Activated T-cell treated with anti-CD3 and anti-CD28 coated beads for 48 hours (primary cell): Measurements from ENCODE around the gene MRPS35.
"Not testable (repeated sequence)": the region's sequence is repeated elsewhere in the genome, so short reads cannot be mapped to it uniquely, and the experiment has no call there.

Experiments
- DNase-seq: peaks from one replicate; pipeline ENCODE4 v3.0.0-alpha.2; 2020; ENCODE audit warnings: low read depth

Gene MRPS35

GRCh38 chr12:27709212-27709931 is 1.3 kb upstream of the MRPS35 start:
- DNase-seq = no peak

DNA sequence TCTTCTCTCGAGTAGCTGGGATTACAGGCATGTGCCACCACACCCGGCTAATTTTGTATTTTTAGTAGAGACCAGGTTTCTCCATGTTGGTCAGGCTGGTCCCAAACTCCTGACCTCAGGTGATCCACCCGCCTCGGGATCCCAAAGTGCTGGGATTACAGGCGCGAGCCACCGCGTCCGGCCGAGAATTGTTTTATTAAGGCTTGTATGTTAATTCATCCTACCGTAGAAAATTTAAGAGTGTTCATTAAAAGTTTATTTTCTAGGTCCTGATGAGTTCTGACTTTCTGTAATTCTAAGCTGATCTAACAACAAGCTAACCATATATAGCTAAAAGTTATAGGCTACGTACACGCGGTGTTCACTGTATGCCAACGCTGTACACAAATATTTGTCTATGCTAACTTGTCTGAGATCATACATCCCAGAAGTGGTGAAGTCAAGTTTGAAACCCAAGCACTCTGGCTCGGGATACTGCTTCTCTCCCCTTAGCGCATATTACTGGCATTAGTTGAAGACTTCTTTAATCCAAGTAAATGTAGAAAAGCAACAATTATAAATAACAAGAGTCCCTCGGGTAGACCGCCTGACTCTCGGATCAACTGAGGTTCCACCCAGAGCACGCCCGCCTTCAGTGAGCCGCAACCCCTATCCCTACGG is 570 bp upstream of the MRPS35 start:
- no peak for DNase-seq

DNA sequence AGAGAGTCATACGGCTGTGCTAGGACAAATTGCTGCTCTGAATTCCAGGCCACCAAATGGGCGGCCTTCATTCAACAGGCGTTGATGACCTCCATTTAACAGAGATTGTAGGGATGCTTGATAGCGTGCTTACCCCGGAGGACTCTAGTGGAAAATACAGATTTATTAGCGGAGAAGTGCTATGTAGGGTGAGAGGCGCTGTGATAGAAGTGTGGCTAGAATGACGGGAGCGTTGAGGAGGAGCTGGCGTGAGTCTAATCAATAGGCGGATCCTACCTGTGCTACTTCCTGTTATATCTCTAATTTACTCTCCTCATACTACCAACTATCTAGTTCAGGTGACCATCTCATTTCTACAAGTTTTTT is 668 bp downstream of the MRPS35 start:
- DNase-seq = peak; percentile 5

- no peak for DNase-seq
Measured at GRCh38 chr12:27711967-27712366, 1.3 kb downstream of the MRPS35 start.

DNA sequence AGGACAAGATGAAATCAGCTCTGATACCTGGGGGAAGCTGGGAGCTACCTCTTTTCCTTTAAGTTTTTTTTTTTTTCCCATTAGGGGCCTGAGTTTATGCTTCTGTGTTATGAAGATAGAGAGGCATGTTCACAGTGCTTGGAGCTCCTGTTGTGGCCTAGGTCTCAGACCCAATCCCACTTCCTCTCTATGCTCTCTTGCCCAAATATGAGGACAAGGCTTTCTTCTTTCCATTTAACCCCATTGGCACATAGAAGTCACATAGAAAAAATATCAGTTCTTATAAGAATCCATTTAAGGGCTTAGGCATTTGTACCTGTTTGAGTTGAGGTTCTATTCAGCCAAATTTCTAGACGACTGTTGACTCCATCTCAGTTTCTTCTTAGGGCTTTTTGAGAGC is 12.6 kb downstream of the MRPS35 start:
- DNase-seq = no peak

- no peak for DNase-seq
Measured at GRCh38 chr12:27730097-27730588, 19.5 kb downstream of the MRPS35 start.

DNA sequence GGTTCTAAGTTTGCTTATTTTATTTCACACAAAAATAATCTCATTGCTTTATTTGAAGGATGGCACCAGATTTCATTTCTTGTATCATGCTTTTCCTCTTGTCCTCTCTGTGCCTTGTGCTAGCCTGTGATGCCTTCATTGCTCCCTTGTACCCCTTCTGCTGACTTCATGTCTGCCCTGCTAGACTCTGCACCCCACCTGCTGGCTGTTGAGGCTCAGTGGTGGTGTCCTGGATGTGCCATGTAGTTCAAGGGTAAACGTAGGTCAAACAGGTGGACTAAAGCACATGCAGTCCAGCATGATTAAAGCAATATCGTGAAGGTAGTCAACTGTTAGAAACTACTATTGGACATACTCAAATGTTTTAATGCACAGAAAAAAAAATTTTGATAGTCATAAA is 21.6 kb downstream of the MRPS35 start:
- no peak for DNase-seq

- DNase-seq = peak; percentile 6
Measured at GRCh38 chr12:27733052-27733656, 22.5 kb downstream of the MRPS35 start.

GRCh38 chr12:27733791-27734190 is 23.2 kb downstream of the MRPS35 start:
- no peak for DNase-seq

GRCh38 chr12:27734321-27734720 is 23.7 kb downstream of the MRPS35 start:
- DNase-seq = not testable (repeated sequence)

- no peak for DNase-seq
Measured at GRCh38 chr12:27743601-27744000, 33.0 kb downstream of the MRPS35 start.

DNA sequence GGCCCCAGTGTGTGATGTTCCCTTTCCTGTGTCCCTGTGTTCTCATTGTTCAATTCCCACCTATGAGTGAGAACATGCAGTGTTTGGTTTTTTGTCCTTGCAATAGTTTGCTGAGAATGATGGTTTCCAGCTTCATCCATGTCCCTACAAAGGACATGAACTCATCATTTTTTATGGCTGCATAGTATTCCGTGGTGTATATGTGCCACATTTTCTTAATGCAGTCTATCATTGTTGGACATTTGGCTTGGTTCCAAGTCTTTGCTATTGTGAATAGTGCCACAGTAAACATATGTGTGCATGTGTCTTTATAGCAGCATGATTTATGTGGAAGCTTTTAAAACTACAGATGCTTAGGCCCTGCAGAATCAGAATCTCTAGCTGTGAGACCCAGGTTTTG is 35.1 kb downstream of the MRPS35 start:
- DNase-seq = not testable (repeated sequence)

- no peak for DNase-seq
Measured at GRCh38 chr12:27747111-27747820, 36.6 kb downstream of the MRPS35 start.

DNA sequence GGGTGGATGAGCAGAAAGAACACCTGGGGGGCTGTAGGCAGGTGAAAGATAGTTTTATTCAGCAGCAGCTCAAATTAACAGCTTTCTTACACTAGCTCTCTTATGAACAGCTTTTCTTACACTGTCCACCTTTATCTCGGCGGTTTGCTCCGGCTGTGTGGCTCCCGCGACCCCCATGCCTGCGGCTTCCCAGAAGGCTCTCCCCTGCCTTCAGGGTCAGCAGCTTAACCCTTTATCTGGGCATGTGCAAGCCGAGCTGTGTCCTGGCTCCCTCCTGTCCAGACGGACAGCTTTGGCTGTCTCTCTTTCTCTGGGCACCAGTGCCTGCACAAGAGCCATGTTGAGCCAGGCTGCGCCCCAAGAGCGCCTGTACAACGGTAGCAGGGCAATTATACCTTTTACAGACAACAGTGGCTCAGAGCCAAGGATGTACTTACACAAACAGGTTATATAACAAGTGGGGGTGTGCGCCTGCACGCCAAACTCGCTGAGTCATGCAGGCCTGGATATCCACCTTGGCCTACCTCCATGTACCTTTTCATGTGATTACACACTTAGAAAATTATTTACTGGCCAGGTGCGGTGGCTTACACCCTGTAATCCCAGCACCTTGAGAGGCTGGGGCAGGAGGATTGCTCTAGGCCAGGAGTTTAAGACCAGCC is 40.9 kb downstream of the MRPS35 start:
- no peak for DNase-seq

DNA sequence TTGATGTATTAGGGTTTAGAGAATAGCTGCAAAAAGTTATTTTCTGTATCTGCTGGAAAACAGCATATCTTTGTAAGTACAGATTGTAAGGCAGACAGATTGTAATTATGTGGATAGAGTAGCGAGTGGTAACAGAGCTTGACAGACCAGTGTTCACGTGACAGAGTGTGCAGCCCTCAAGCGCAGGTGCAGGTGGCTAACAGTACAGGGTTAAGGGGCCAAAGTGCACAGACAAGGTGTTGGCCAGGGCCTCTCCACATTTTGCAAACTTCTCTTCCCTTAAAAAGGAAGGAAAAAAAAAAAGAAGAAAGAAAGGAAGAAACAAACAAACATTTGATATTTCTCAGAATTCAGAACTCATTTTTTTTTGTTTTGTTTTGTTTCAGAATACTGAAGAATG is 44.2 kb downstream of the MRPS35 start:
- no peak for DNase-seq

GRCh38 chr12:27756670-27757195 is 46.1 kb downstream of the MRPS35 start:
- no peak for DNase-seq

- peak; percentile 2 for DNase-seq
Measured at GRCh38 chr12:27762757-27763156, 52.1 kb downstream of the MRPS35 start.

- DNase-seq = no peak
Measured at GRCh38 chr12:27766587-27766986, 56.0 kb downstream of the MRPS35 start.

GRCh38 chr12:27769142-27769673 is 58.6 kb downstream of the MRPS35 start:
- no peak for DNase-seq

- DNase-seq = no peak
Measured at GRCh38 chr12:27771481-27772327, 61.1 kb downstream of the MRPS35 start.
